SK-N-SH (cell line): Measurements from ENCODE around the gene BTBD9. TPM values are rescaled to one million over a fixed set of nuclear protein-coding genes. Genes with fewer than 3 reads are reported as not detected.

ENCODE experiments used
- CTCF ChIA-PET: fragments of 300-600, 350-600 bp; formaldehyde crosslinking; extraction: SDS; loops from one replicate; lab custom pipeline; 2021; lab: Yijun Ruan, JAX
- POLR2A ChIA-PET: fragments of 350-600 bp; sonication (Branson Sonifier 250); formaldehyde crosslinking; extraction: SDS; loops from one replicate; lab custom pipeline; 2020; ENCODE audit warnings: antibody characterized with exemption, inconsistent platforms; lab: Yijun Ruan, JAX
- DNase-seq: peaks from one replicate; pipeline ENCODE4 v3.0.0; 2012
- H2AFZ ChIP-seq: fragments of 200-600 bp; sonication (generic); 2 replicates; pipeline ENCODE4 v1.8.1; 2016; ENCODE audit warnings: antibody characterized with exemption, mild to moderate bottlenecking, low read depth
- H3F3A ChIP-seq: fragments of 200-600 bp; sonication (generic); replicated peaks from 2 replicates; pipeline ENCODE3; 2016; ENCODE audit warnings: antibody characterized with exemption, mild to moderate bottlenecking; ENCODE audit not compliant: insufficient read depth
- H3K27ac ChIP-seq, 2 experiments: fragments of 200-500 bp in 1 of 2; fragments of 200-600 bp in 1 of 2; sonication (Bioruptor generic) in 1 of 2; sonication (generic), shearing (Covaris generic) in 1 of 2; 2 replicates each; pipeline versions ENCODE4 v1.5.1 to v1.6.1; 2014 to 2016; ENCODE audit warnings: low read depth in 2 of 2, inconsistent platforms in 1 of 2, low read length in 1 of 2, mild to moderate bottlenecking in 1 of 2, mixed read lengths in 1 of 2
- H3K27me3 ChIP-seq: fragments of 200-600 bp; sonication (generic), shearing (Covaris generic); 2 replicates; pipeline ENCODE4 v1.6.1; 2016; ENCODE audit warnings: mixed run types; ENCODE audit not compliant: insufficient read depth
- H3K36me3 ChIP-seq, 2 experiments: fragments of 200-500 bp in 1 of 2; fragments of 200-600 bp in 1 of 2; sonication (Bioruptor generic) in 1 of 2; sonication (generic) in 1 of 2; replicated peaks in 1 of 2; 2 replicates each; pipeline versions ENCODE3 to v1.5.1; 2014 to 2016; ENCODE audit warnings: low read length in 1 of 2, mild to moderate bottlenecking in 1 of 2; ENCODE audit not compliant: insufficient read depth in 2 of 2, control insufficient read depth in 1 of 2
- H3K4me1 ChIP-seq, 2 experiments: fragments of 200-500 bp in 1 of 2; fragments of 200-600 bp in 1 of 2; sonication (Bioruptor generic) in 1 of 2; sonication (generic), shearing (Covaris generic) in 1 of 2; 2 replicates each; pipeline versions ENCODE4 v1.5.1 to v1.6.1; 2014 to 2016; ENCODE audit warnings: low read depth in 1 of 2, low read length in 1 of 2, mixed run types in 1 of 2; ENCODE audit not compliant: insufficient read depth in 2 of 2, control insufficient read depth in 1 of 2
- H3K4me2 ChIP-seq: fragments of 200-600 bp; sonication (generic), shearing (Covaris generic); 2 replicates; pipeline ENCODE4 v1.6.1; 2017; ENCODE audit warnings: mixed run types
- H3K4me3 ChIP-seq, 2 experiments: fragments of 200-500 bp in 1 of 2; fragments of 200-600 bp in 1 of 2; sonication (Bioruptor generic) in 1 of 2; sonication (generic), shearing (Covaris generic) in 1 of 2; 2 replicates each; pipeline versions ENCODE4 v1.5.1 to v1.8.1; 2014 to 2016; ENCODE audit warnings: low read depth in 2 of 2, inconsistent platforms in 1 of 2, low read length in 1 of 2, mild to moderate bottlenecking in 1 of 2, mixed read lengths in 1 of 2, moderate library complexity in 1 of 2
- H3K79me2 ChIP-seq: fragments of 200-600 bp; sonication (generic); 2 replicates; pipeline ENCODE4 v1.8.1; 2017; ENCODE audit warnings: mild to moderate bottlenecking; ENCODE audit not compliant: insufficient read depth
- H3K9ac ChIP-seq: fragments of 200-600 bp; sonication (generic); 2 replicates; pipeline ENCODE4 v1.6.1; 2017; ENCODE audit warnings: mixed run types
- H3K9me2 ChIP-seq: fragments of 200-600 bp; sonication (generic); 2 replicates; pipeline ENCODE4 v1.6.1; 2017; ENCODE audit warnings: mixed run types
- H3K9me3 ChIP-seq: fragments of 200-600 bp; sonication (generic); 2 replicates; pipeline ENCODE4 v1.6.1; 2017; ENCODE audit warnings: mixed run types, mild to moderate bottlenecking, moderate library complexity
- H4K20me1 ChIP-seq: fragments of 200-600 bp; sonication (generic); 2 replicates; pipeline ENCODE4 v1.6.1; 2017; ENCODE audit warnings: mild to moderate bottlenecking, mixed run types; ENCODE audit not compliant: insufficient read depth
- EP300 ChIP-seq, 2 experiments: IDR thresholded peaks; 2 replicates each; pipeline versions ENCODE4 v1.4.0 to v1.6.1; 2012; ENCODE audit warnings: borderline replicate concordance in 1 of 2, low read depth in 1 of 2, low read length in 1 of 2
- EZH2phosphoT487 ChIP-seq: fragments of 200-600 bp; sonication (generic); IDR thresholded peaks from 2 replicates; pipeline ENCODE4 v1.6.1; 2017; ENCODE audit warnings: low read depth, mixed run types, mild to moderate bottlenecking, antibody characterized with exemption, moderate library complexity, borderline replicate concordance
- FOXJ3 ChIP-seq: sonication (generic); formaldehyde crosslinking; IDR thresholded peaks from 2 replicates; pipeline ENCODE4 v1.5.1; 2020; ENCODE audit warnings: mild to moderate bottlenecking, missing genetic modification reagents
- GATA2 ChIP-seq: sonication (generic); formaldehyde crosslinking; IDR thresholded peaks from 2 replicates; pipeline ENCODE4 v1.5.0; 2020; ENCODE audit warnings: mild to moderate bottlenecking, missing genetic modification reagents
- JUND ChIP-seq: IDR thresholded peaks from 2 replicates; pipeline ENCODE4 v1.4.0; 2012
- NFIC ChIP-seq: IDR thresholded peaks from 2 replicates; pipeline ENCODE4 v1.4.0; 2012; ENCODE audit warnings: borderline replicate concordance
- RAD21 ChIP-seq: IDR thresholded peaks from 2 replicates; pipeline ENCODE4 v1.6.1; 2012; ENCODE audit warnings: mild to moderate bottlenecking, low read length
- RCOR1 ChIP-seq: fragments of 150-350 bp; IDR thresholded peaks from 2 replicates; pipeline ENCODE4 v1.6.1; 2017; ENCODE audit warnings: antibody characterized with exemption, low read length
- RFX5 ChIP-seq: IDR thresholded peaks from 2 replicates; pipeline ENCODE4 v1.6.1; 2012; ENCODE audit warnings: mild to moderate bottlenecking, improper control_type of control experiment, low read length
- RXRA ChIP-seq: IDR thresholded peaks from 2 replicates; pipeline ENCODE4 v1.4.0; 2012; ENCODE audit warnings: low read depth, mild to moderate bottlenecking, borderline replicate concordance
- SIN3A ChIP-seq: IDR thresholded peaks from 2 replicates; pipeline ENCODE4 v1.6.1; 2012; ENCODE audit warnings: low read depth, mild to moderate bottlenecking, low read length, moderate library complexity, borderline replicate concordance
- SMC3 ChIP-seq: IDR thresholded peaks from 2 replicates; pipeline ENCODE4 v1.6.1; 2012; ENCODE audit warnings: low read depth, low read length, improper control_type of control experiment
- TAF1 ChIP-seq: IDR thresholded peaks from 2 replicates; pipeline ENCODE4 v1.6.1; 2012; ENCODE audit warnings: low read depth, mild to moderate bottlenecking, low read length, moderate library complexity, borderline replicate concordance
- TEAD4 ChIP-seq: IDR thresholded peaks from 2 replicates; pipeline ENCODE4 v1.4.0; 2012; ENCODE audit warnings: mild to moderate bottlenecking, borderline replicate concordance; ENCODE audit not compliant: insufficient read depth
- YY1 ChIP-seq: IDR thresholded peaks from 2 replicates; pipeline ENCODE4 v1.4.0; 2012; ENCODE audit warnings: low read depth, mild to moderate bottlenecking
- WGBS: methylation state at CpG from one replicate; pipeline ENCODE4 v1.1.6; 2017; ENCODE audit warnings: low lambda C conversion rate; 5-methylcytosine and 5-hydroxymethylcytosine counted together
- polyA plus RNA-seq, 3 experiments: library from polyadenylated mRNA; depleted of rRNA; stranded (reverse); fragments of >200 nt; gene quantifications; 2 replicates each; pipeline ENCODE4 v1.2.3, GENCODE V29; 2012
- TF ChIP-seq, protein P1 (sequence below): IDR thresholded peaks from 2 replicates; pipeline ENCODE4 v1.4.0; 2012; ENCODE audit warnings: low read depth
- TF ChIP-seq, protein P2 (sequence below): IDR thresholded peaks from 2 replicates; pipeline ENCODE4 v1.4.0; 2012; ENCODE audit warnings: low read depth, borderline replicate concordance
- TF ChIP-seq, protein P3 (sequence below): fragments of 200-600 bp; sonication (generic); IDR thresholded peaks from 2 replicates; pipeline ENCODE4 v1.6.1; 2017; ENCODE audit warnings: antibody characterized with exemption, mild to moderate bottlenecking, moderate library complexity
- TF ChIP-seq, protein P4 (sequence below): fragments of 150-350 bp; IDR thresholded peaks from 2 replicates; pipeline ENCODE4 v1.6.1; 2017; ENCODE audit warnings: antibody characterized with exemption, low read length, low read depth, borderline replicate concordance
- TF ChIP-seq, protein P5 (sequence below): IDR thresholded peaks from 2 replicates; pipeline ENCODE4; 2012

BTBD9 gene
- polyA plus RNA-seq, 1 of the 3 experiments (the other 2 are of a cell fraction): 2.2 TPM

DNA sequence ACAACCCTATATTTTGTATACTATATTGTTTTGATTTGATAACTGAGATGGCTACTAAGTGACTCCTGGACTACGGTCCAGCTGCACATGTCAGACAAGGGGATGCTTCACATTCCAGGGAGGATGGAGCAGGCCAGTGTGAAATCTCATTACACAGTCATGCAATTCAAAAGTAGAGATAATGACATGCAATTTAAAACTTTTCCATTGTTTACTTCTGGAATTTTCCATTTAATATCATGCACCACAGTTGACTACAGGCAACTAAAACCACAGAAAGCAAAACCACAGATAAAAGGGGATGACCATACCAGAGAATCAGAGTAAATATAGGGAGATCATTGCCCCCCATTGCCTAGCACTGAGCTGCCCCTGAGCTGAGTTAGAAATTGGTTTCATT is 366.4 kb downstream of the BTBD9 start:
- Histone ChIP-seq H3K9me2 (no peaks in the 10 kb centered on the region), H2AFZ (no peak overlapping the region), H4K20me1 (no peaks in the 10 kb centered on the region), H3K9me3 (no peaks in the 10 kb centered on the region), H3K27me3 (no peaks in the 10 kb centered on the region), H3K4me3 (no peak overlapping the region), H3K9ac (no peak overlapping the region), H3K4me1 (peaks cover 30 to 32% of the 10 kb centered on the region in 2 experiments), H3F3A (peaks cover 7% of the 10 kb centered on the region), H3K27ac (no peak overlapping the region), H3K79me2 (no peaks in the 10 kb centered on the region; the same call in 1 of the 2 replicates), H3K4me2 (no peak overlapping the region), H3K36me3 (no peaks in the 10 kb centered on the region)
- no peak for DNase-seq
- POLR2A ChIA-PET: no interaction called here
- TF ChIP-seq GATA2 (CRISPR knock-in tag) (no peak), TEAD4 (no peak), RAD21 (no peak), RXRA (no peak), FOXJ3 (CRISPR knock-in tag) (no peak), SIN3A (no peak), JUND (no peak), RFX5 (no peak), SMC3 (no peak), RCOR1 (no peak), EZH2phosphoT487 (no peak), EP300 (IDR thresholded peaks at IDR 0.05; ENCODE audit: borderline replicate concordance in 1 of 2, low read depth in 1 of 2, low read length in 1 of 2) (no peak), YY1 (no peak), NFIC (no peak), TAF1 (no peak)
- TF ChIP-seq, protein P1, sequence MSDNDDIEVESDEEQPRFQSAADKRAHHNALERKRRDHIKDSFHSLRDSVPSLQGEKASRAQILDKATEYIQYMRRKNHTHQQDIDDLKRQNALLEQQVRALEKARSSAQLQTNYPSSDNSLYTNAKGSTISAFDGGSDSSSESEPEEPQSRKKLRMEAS: no peak
- TF ChIP-seq, protein P2, sequence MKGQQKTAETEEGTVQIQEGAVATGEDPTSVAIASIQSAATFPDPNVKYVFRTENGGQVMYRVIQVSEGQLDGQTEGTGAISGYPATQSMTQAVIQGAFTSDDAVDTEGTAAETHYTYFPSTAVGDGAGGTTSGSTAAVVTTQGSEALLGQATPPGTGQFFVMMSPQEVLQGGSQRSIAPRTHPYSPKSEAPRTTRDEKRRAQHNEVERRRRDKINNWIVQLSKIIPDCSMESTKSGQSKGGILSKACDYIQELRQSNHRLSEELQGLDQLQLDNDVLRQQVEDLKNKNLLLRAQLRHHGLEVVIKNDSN: no peak
- TF ChIP-seq, protein P3, sequence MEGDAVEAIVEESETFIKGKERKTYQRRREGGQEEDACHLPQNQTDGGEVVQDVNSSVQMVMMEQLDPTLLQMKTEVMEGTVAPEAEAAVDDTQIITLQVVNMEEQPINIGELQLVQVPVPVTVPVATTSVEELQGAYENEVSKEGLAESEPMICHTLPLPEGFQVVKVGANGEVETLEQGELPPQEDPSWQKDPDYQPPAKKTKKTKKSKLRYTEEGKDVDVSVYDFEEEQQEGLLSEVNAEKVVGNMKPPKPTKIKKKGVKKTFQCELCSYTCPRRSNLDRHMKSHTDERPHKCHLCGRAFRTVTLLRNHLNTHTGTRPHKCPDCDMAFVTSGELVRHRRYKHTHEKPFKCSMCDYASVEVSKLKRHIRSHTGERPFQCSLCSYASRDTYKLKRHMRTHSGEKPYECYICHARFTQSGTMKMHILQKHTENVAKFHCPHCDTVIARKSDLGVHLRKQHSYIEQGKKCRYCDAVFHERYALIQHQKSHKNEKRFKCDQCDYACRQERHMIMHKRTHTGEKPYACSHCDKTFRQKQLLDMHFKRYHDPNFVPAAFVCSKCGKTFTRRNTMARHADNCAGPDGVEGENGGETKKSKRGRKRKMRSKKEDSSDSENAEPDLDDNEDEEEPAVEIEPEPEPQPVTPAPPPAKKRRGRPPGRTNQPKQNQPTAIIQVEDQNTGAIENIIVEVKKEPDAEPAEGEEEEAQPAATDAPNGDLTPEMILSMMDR: no peak
- TF ChIP-seq, protein P4, sequence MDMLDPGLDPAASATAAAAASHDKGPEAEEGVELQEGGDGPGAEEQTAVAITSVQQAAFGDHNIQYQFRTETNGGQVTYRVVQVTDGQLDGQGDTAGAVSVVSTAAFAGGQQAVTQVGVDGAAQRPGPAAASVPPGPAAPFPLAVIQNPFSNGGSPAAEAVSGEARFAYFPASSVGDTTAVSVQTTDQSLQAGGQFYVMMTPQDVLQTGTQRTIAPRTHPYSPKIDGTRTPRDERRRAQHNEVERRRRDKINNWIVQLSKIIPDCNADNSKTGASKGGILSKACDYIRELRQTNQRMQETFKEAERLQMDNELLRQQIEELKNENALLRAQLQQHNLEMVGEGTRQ: no peak
- TF ChIP-seq, protein P5, sequence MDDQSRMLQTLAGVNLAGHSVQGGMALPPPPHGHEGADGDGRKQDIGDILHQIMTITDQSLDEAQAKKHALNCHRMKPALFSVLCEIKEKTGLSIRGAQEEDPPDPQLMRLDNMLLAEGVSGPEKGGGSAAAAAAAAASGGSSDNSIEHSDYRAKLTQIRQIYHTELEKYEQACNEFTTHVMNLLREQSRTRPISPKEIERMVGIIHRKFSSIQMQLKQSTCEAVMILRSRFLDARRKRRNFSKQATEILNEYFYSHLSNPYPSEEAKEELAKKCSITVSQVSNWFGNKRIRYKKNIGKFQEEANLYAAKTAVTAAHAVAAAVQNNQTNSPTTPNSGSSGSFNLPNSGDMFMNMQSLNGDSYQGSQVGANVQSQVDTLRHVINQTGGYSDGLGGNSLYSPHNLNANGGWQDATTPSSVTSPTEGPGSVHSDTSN: no peak
- 78% methylated on average over 1 of the region's 1 CpG for WGBS
- CTCF ChIA-PET: interaction anchor here (1.1 kb wide), 1 partner anchor 239 kb away, joined by 4 read pairs; no protein-coding TSS in a partner anchor
